PC-3 (cell line): ENCODE data around the gene CACNA1E.

ENCODE experiments used
- CTCF ChIP-seq: fragments of 300-600 bp; sonication (generic); conservative IDR thresholded peaks from 2 replicates; pipeline ENCODE4 v1.5.1; 2017; ENCODE audit warnings: antibody characterized with exemption, low read depth, mild to moderate bottlenecking, low read length
- EZH2 ChIP-seq: fragments of 300-600 bp; sonication (generic); IDR thresholded peaks from one replicate; pipeline ENCODE4 v1.6.1; 2017; ENCODE audit warnings: antibody characterized with exemption, mild to moderate bottlenecking, low read length; ENCODE audit not compliant: unreplicated experiment
- EZH2phosphoT487 ChIP-seq: fragments of 300-600 bp; sonication (generic); IDR thresholded peaks from 2 replicates; pipeline ENCODE4 v1.6.1; 2018; ENCODE audit warnings: mild to moderate bottlenecking, antibody characterized with exemption, low read length, borderline replicate concordance

GRCh38 chr1:181623850-181624249, 140.5 kb downstream of the CACNA1E start:
- TF ChIP-seq CTCF: no peak
- TF ChIP-seq EZH2phosphoT487: no peak
- TF ChIP-seq EZH2: no peak
